NB4 (cell line): ENCODE results near the gene DNAAF5.
"Not testable (repeated sequence)": the region's sequence is repeated elsewhere in the genome, so short reads cannot be mapped to it uniquely, and the experiment has no call there.

Experiments used
- DNase-seq: peaks from one replicate; pipeline ENCODE4 v3.0.0; 2010; ENCODE audit warnings: low read depth
- H3K4me3 ChIP-seq: one replicate; pipeline ENCODE4 v1.5.1; 2011; ENCODE audit warnings: mild to moderate bottlenecking, low read depth, low read length, moderate library complexity
- CTCF ChIP-seq: IDR thresholded peaks from one replicate; pipeline ENCODE4 v1.5.1; 2012; ENCODE audit warnings: low read depth, low read length
- MAX ChIP-seq: IDR thresholded peaks from 2 replicates; pipeline ENCODE4 v1.6.1; 2011; ENCODE audit warnings: low read depth, low read length
- MYC ChIP-seq: IDR thresholded peaks from 2 replicates; pipeline ENCODE4 v1.6.1; 2011; ENCODE audit warnings: low read depth, low read length
- POLR2A ChIP-seq: IDR thresholded peaks from 2 replicates; pipeline ENCODE4 v1.6.1; 2011; ENCODE audit warnings: mild to moderate bottlenecking; ENCODE audit not compliant: insufficient read length; ENCODE audit errors: extremely low read depth

DNAAF5 gene

GRCh38 chr7:791519-791918 is 65.0 kb downstream of the DNAAF5 start:
- H3K4me3 ChIP-seq = no peak overlapping the region
- no peak for DNase-seq
- no peak for TF ChIP-seq CTCF
- TF ChIP-seq POLR2A = no peak
- TF ChIP-seq MAX = no peak
- TF ChIP-seq MYC = no peak

- no peak for DNase-seq
- TF ChIP-seq MAX (no peak), CTCF (no peak), POLR2A (no peak), MYC (no peak)
- H3K4me3 ChIP-seq = no peak overlapping the region
These were observed 67.7 kb downstream of the DNAAF5 start for GRCh38 chr7:794207-794606.

- no peak for DNase-seq
- TF ChIP-seq CTCF (no peak), MAX (no peak), POLR2A (no peak), MYC (no peak)
- H3K4me3 ChIP-seq = no peak overlapping the region
These were observed 68.3 kb downstream of the DNAAF5 start for GRCh38 chr7:794671-795329.

- DNase-seq, H3K4me3 ChIP-seq: not testable (repeated sequence)
These were observed 70.1 kb downstream of the DNAAF5 start for GRCh38 chr7:796434-797169.

- no peak overlapping the region for H3K4me3 ChIP-seq
- TF ChIP-seq MAX = no peak
- no peak for DNase-seq
These were observed 72.5 kb downstream of the DNAAF5 start for GRCh38 chr7:798921-799470.

- no peak overlapping the region for H3K4me3 ChIP-seq
- DNase-seq = no peak
- TF ChIP-seq POLR2A = no peak
- TF ChIP-seq MYC = no peak
- TF ChIP-seq CTCF = no peak
- TF ChIP-seq MAX = no peak
These were observed 74.2 kb downstream of the DNAAF5 start for GRCh38 chr7:800692-801091.

- not testable (repeated sequence) for DNase-seq, H3K4me3 ChIP-seq
These were observed 74.9 kb downstream of the DNAAF5 start for GRCh38 chr7:801351-801750.
